Left ventricle myocardium inferior (tissue), 1 donor: ENCODE measurements around the gene YAP1. TPM values are rescaled to one million over a fixed set of nuclear protein-coding genes. Genes with fewer than 3 reads are reported as not detected.

ENCODE experiments used
- DNase-seq: peaks from one replicate; pipeline ENCODE4 v3.0.0-alpha.2; 2020
- H3K27ac ChIP-seq: fragments of 200-600 bp; replicated peaks from 2 replicates; pipeline ENCODE4 v1.8.0; 2021
- H3K27me3 ChIP-seq: fragments of 200-600 bp; 2 replicates; pipeline ENCODE4 v1.8.0; 2021; ENCODE audit warnings: low read depth
- H3K36me3 ChIP-seq: fragments of 200-600 bp; 2 replicates; pipeline ENCODE4 v1.8.0; 2021
- H3K4me1 ChIP-seq: fragments of 200-600 bp; 2 replicates; pipeline ENCODE4 v1.8.0; 2021
- H3K4me3 ChIP-seq: fragments of 200-600 bp; 2 replicates; pipeline ENCODE4 v1.8.0; 2021; ENCODE audit warnings: mild to moderate bottlenecking, moderate library complexity
- H3K9me3 ChIP-seq: fragments of 200-600 bp; replicated peaks from 2 replicates; pipeline ENCODE4 v1.8.0; 2021
- CTCF ChIP-seq: fragments of 200-600 bp; IDR thresholded peaks from 2 replicates; pipeline ENCODE4 v1.8.0; 2021; ENCODE audit warnings: antibody characterized with exemption, mild to moderate bottlenecking, borderline replicate concordance
- intact Hi-C: fragments of 100-400 bp; cut with micrococcal nuclease; formaldehyde crosslinking; loops from one replicate; pipeline ENCODE4 v1.11.0; 2022
- total RNA-seq: library from RNA; stranded (reverse); fragmentation: NEBNext Ultra II Directional; extraction: Animal tissue kit (Norgen Biotek cat#: 25700); gene quantifications from one replicate; pipeline ENCODE4 v1.2.1, GENCODE V29; 2021
- donor health status: DM: no; HTN: yes; CAD: no; lungs with severe emphysema.

Gene YAP1
- total RNA-seq, 1 donor from 2014 or later = 67.9 TPM

DNA sequence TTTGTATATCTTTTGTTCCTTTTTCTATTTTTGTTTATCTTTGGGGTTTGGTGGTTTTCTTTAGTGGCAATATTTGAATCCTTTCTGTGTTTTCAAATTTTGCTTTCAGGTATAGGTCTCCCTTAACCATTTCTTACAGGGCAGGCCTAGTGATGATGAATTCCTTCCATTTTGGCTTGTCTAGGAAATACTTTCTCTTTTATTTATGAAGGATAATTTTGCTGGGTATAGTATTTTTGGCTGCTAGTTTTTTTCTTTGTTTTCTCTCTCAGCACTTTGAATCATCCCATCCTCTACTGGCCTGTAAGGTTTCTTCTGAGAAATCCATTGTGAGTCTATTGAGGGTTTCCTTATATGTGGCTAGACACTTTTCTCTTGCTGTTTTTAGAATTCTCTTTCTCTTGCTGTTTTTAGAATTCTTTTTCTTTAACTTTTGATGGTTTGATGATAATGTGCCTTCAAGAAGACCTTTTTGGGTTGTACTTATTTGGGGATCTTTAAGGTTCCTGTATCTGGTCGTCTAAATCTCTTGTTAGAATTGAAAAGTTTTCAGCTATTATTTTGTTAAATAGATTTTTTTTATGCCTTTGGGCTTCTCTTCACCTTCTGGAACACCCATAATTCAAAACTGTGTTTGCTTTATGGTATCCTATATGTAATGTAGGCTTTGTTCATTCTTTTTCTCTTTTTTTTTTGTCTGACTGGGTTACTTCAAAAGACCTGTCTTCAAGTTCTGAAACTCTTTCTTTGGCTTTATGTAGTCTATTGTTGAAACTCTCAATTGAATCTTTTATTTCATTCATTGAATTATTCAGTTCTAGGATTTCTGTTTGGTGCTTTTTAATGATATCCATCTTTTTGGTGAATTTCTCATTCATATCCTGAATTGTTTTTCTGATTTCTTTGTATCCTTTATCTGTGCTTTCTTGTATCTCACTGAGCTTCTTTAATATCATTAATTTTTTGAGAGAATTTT, 38.5 kb upstream of the YAP1 start:
- intact Hi-C loops = no loop called here
- Histone ChIP-seq H3K4me1 (no peaks in the 10 kb centered on the region), H3K4me3 (no peak overlapping the region), H3K27me3 (no peaks in the 10 kb centered on the region), H3K36me3 (no peaks in the 10 kb centered on the region), H3K9me3 (peaks cover 32% of the 10 kb centered on the region), H3K27ac (no peak overlapping the region)
- no peak for DNase-seq
- TF ChIP-seq CTCF = no peak

- H3K27me3 ChIP-seq = no peaks in the 10 kb centered on the region
- H3K36me3 ChIP-seq = no peaks in the 10 kb centered on the region
- H3K27ac ChIP-seq = no peak overlapping the region
- intact Hi-C loops = no loop called here
- no peak for TF ChIP-seq CTCF
- no peaks in the 10 kb centered on the region for H3K4me1 ChIP-seq
- H3K4me3 ChIP-seq = no peak overlapping the region
- peaks cover 32% of the 10 kb centered on the region for H3K9me3 ChIP-seq
- DNase-seq = no peak
Observed at GRCh38 chr11:102073253-102073652, 37.0 kb upstream of the YAP1 start.

- TF ChIP-seq CTCF = no peak
- intact Hi-C loops = no loop called here
- Histone ChIP-seq H3K4me1 (no peaks in the 10 kb centered on the region), H3K36me3 (no peaks in the 10 kb centered on the region), H3K9me3 (no peaks in the 10 kb centered on the region), H3K27me3 (no peaks in the 10 kb centered on the region), H3K27ac (no peak overlapping the region), H3K4me3 (no peak overlapping the region)
- no peak for DNase-seq
Observed at GRCh38 chr11:102079625-102080024, 30.6 kb upstream of the YAP1 start.

DNA sequence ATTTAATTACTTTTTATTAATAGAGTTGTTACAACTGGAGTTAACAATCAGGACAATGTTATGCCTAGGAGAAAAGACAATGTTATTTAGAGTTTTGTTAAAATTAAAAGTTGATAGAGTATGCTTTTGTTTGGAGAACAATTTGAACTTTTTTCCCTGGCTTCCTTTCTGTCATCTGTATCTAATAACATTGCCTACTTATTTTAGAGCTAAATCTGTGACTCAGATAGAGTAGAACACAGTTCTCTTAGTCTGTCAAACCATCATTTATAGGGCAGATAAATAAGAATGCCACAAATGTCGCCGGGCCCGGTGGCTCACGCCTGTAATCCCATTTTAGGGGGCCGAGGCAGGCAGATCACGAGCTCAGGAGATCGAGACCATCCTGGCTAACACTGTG, 28.9 kb upstream of the YAP1 start:
- no peak overlapping the region for H3K4me3 ChIP-seq
- no peaks in the 10 kb centered on the region for H3K27me3 ChIP-seq
- no peaks in the 10 kb centered on the region for H3K36me3 ChIP-seq
- no peaks in the 10 kb centered on the region for H3K9me3 ChIP-seq
- no peak for DNase-seq
- TF ChIP-seq CTCF = no peak
- no peak overlapping the region for H3K27ac ChIP-seq
- H3K4me1 ChIP-seq = no peaks in the 10 kb centered on the region
- intact Hi-C loops = no loop called here

- H3K27ac ChIP-seq = no peak overlapping the region
- intact Hi-C loops = no loop called here
- H3K4me3 ChIP-seq = no peak overlapping the region
- no peak for TF ChIP-seq CTCF
- no peaks in the 10 kb centered on the region for H3K4me1 ChIP-seq
- no peaks in the 10 kb centered on the region for H3K36me3 ChIP-seq
- H3K27me3 ChIP-seq = no peaks in the 10 kb centered on the region
- no peak for DNase-seq
- no peaks in the 10 kb centered on the region for H3K9me3 ChIP-seq
Observed at GRCh38 chr11:102085864-102086551, 24.2 kb upstream of the YAP1 start.
